IPS-20b (cell line): ENCODE measurements around the gene DSE.

Experiments used
- H3K27ac ChIP-seq: one replicate; pipeline ENCODE4 v1.5.1; 2013; ENCODE audit warnings: low read length
- H3K27me3 ChIP-seq: 2 replicates; pipeline ENCODE4 v1.6.1; 2013; ENCODE audit warnings: mild to moderate bottlenecking, low read length, inconsistent platforms; ENCODE audit not compliant: insufficient read depth
- H3K36me3 ChIP-seq: 2 replicates; pipeline ENCODE4 v1.6.1; 2013; ENCODE audit warnings: low read depth, mild to moderate bottlenecking, inconsistent platforms, low read length, moderate library complexity; ENCODE audit not compliant: insufficient read depth
- H3K4me1 ChIP-seq: 2 replicates; pipeline ENCODE4 v1.6.1; 2013; ENCODE audit warnings: mild to moderate bottlenecking, control low read depth, inconsistent platforms, low read length, moderate library complexity; ENCODE audit not compliant: insufficient read depth
- H3K4me3 ChIP-seq: 2 replicates; pipeline ENCODE4 v1.5.1; 2013; ENCODE audit warnings: mild to moderate bottlenecking, low read length, inconsistent platforms
- H3K9ac ChIP-seq: 2 replicates; pipeline ENCODE4 v1.6.1; 2013; ENCODE audit warnings: low read depth, mild to moderate bottlenecking, inconsistent platforms, low read length, moderate library complexity
- H3K9me3 ChIP-seq: 2 replicates; pipeline ENCODE4 v1.6.1; 2013; ENCODE audit warnings: mild to moderate bottlenecking, low read depth, low read length, inconsistent platforms; ENCODE audit not compliant: insufficient read depth

Gene DSE

DNA sequence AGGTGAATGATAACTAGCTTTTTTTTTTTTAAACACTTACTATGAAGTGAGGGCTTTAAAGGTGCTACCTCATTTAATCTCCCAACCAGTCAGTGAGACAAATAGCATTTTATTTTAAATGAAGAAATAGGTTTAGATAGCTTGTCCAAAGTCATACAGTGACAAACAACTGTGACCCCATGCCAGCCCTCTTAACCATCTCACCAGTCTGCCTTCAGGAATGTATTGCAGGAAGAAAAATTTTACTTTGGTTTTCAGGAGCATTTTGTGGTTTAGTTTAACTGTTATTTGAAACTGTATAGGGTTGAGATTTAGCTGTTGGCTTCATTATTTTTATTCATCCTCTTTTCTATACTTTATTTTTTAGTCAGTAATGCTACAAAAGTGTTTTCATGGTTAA lies 18.6 kb downstream of the DSE start:
- Histone ChIP-seq H3K9ac (no peak overlapping the region), H3K4me1 (peaks cover 11% of the 10 kb centered on the region), H3K36me3 (no peaks in the 10 kb centered on the region), H3K27ac (no peak overlapping the region), H3K4me3 (no peak overlapping the region), H3K27me3 (no peaks in the 10 kb centered on the region), H3K9me3 (no peaks in the 10 kb centered on the region)

- H3K27ac ChIP-seq, result no peak overlapping the region
- no peaks in the 10 kb centered on the region for H3K27me3 ChIP-seq
- no peaks in the 10 kb centered on the region for H3K36me3 ChIP-seq
- no peaks in the 10 kb centered on the region for H3K9me3 ChIP-seq
- H3K9ac ChIP-seq, result no peak overlapping the region
- peaks cover 7% of the 10 kb centered on the region; the same call in 1 of the 2 replicates for H3K4me1 ChIP-seq
- H3K4me3 ChIP-seq, result no peak overlapping the region
These were observed 19.8 kb downstream of the DSE start for GRCh38 chr6:116390581-116390980.

DNA sequence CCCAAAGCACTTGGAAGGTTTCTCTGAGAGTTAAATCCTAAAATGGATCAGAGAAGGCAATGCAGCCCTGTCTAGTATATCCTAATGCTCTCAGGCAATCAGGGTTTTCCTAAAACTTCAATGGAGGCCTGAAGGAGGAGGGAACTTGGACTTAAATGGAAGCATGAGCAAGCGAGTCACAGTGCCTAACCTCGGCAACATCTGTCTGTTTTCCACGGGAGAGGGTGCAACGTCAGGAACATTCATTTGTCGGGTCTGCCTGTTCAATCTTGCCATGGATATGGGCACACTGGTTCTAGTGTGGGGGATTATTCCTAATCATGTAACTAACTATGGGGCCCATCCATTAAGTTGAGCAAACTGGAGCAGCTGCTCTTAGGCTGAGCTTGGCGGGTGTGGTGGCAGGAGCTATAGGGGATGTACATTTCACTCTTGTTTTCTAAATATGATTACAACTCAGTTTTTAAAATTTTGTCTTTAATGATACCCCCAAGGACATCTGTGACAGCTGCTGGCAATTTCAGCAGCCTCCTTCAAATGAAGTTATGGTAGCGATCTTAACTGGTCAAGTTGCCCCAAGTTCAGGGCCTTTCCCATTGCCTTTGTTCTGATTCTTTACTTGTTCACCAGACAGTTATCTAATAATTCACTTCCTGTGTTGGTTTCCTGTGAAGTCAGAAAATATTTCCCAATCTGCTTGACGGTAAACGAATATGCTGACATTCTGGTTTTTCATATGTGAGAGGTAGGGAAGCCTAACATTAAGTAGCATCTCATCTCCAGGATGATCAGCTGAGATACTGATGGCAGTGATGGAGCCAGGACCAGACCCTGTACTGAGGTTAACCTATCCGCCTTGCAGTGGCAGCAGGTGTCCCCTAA lies 21.6 kb downstream of the DSE start:
- no peaks in the 10 kb centered on the region for H3K9me3 ChIP-seq
- no peaks in the 10 kb centered on the region for H3K36me3 ChIP-seq
- H3K9ac ChIP-seq, result no peak overlapping the region
- H3K4me1 ChIP-seq, result 0 out of 2 replicates have a peak, but pooled peaks cover 3% of the 10 kb centered on the region
- no peak overlapping the region for H3K4me3 ChIP-seq
- H3K27me3 ChIP-seq, result no peaks in the 10 kb centered on the region
- no peak overlapping the region for H3K27ac ChIP-seq

- H3K27ac ChIP-seq, result no peak overlapping the region
These were observed 22.7 kb downstream of the DSE start for GRCh38 chr6:116393430-116393829.

DNA sequence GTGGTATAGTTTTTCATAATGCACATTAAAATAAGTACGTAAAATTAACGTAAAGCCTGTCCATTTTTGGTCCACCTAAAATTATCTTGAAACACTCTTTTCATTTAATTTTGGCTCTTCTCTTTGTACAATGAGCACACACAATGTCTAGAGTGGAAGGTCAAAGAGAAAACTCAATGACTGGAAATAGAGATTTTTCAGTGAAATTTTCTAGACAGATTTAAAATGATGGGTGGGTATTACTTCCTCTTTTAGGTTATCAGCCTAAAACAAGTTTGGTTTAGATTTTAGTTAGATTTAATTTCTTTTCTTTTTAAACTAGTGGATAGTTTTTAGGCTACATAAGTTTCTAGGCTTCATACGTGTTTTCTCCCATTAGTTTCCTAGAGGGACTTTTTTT lies 24.9 kb downstream of the DSE start:
- Histone ChIP-seq H3K9me3 (no peaks in the 10 kb centered on the region), H3K27me3 (no peaks in the 10 kb centered on the region), H3K27ac (no peak overlapping the region), H3K4me3 (no peak overlapping the region), H3K36me3 (peaks cover 15% of the 10 kb centered on the region; the same call in 1 of the 2 replicates), H3K4me1 (peaks cover 10% of the 10 kb centered on the region), H3K9ac (no peak overlapping the region)

More at GRCh38 chr6:116393430-116393829, 22.7 kb downstream of the DSE start:
- H3K27me3 ChIP-seq, result no peaks in the 10 kb centered on the region
- peaks cover 10% of the 10 kb centered on the region for H3K4me1 ChIP-seq
- H3K36me3 ChIP-seq, result no peaks in the 10 kb centered on the region
- no peak overlapping the region for H3K9ac ChIP-seq
- no peak overlapping the region for H3K4me3 ChIP-seq
- no peaks in the 10 kb centered on the region for H3K9me3 ChIP-seq

- H3K27ac ChIP-seq, result no peak overlapping the region
- peaks cover 10% of the 10 kb centered on the region for H3K4me1 ChIP-seq
- H3K4me3 ChIP-seq, result no peak overlapping the region
- H3K9me3 ChIP-seq, result no peaks in the 10 kb centered on the region
- H3K36me3 ChIP-seq, result peaks cover 18% of the 10 kb centered on the region; the same call in 1 of the 2 replicates
- H3K27me3 ChIP-seq, result no peaks in the 10 kb centered on the region
- H3K9ac ChIP-seq, result no peak overlapping the region
These were observed 25.7 kb downstream of the DSE start for GRCh38 chr6:116396441-116396840.

DNA sequence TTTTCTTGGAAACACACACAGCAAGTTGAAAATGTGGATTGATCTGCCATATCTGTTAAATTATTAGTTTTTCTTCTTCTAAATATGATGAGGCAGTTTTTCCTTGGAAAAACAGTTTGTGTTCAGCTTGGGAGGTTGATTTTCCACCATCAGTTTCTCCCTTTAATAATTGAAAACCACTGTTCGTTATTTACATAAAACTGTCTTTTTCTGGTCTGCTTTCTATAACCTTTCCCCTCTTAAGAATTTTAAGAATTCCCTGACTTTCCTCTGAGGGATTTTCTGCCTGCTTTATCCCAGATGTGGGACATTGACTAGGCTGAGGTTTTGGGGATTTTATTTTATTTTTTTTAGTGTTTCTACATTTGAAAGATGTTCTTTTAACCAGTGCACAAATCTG lies 27.2 kb downstream of the DSE start:
- Histone ChIP-seq H3K9ac (no peak overlapping the region), H3K4me1 (peaks cover 10% of the 10 kb centered on the region), H3K27me3 (no peaks in the 10 kb centered on the region), H3K36me3 (peaks cover 18% of the 10 kb centered on the region; the same call in 1 of the 2 replicates), H3K27ac (no peak overlapping the region), H3K4me3 (no peak overlapping the region), H3K9me3 (no peaks in the 10 kb centered on the region)

- Histone ChIP-seq H3K36me3 (peaks cover 18% of the 10 kb centered on the region; the same call in 1 of the 2 replicates), H3K4me1 (peaks cover 10% of the 10 kb centered on the region), H3K27ac (no peak overlapping the region), H3K27me3 (no peaks in the 10 kb centered on the region), H3K9ac (no peak overlapping the region), H3K9me3 (no peaks in the 10 kb centered on the region), H3K4me3 (no peak overlapping the region)
These were observed 27.7 kb downstream of the DSE start for GRCh38 chr6:116398316-116399010.

- Histone ChIP-seq H3K4me1 (peaks cover 11% of the 10 kb centered on the region), H3K27ac (no peak overlapping the region)
These were observed 28.5 kb downstream of the DSE start for GRCh38 chr6:116399287-116399686.

GRCh38 chr6:116400328-116400727 lies 29.6 kb downstream of the DSE start:
- H3K9me3 ChIP-seq, result no peaks in the 10 kb centered on the region
- H3K4me1 ChIP-seq, result peaks cover 20% of the 10 kb centered on the region
- H3K4me3 ChIP-seq, result no peak overlapping the region
- H3K9ac ChIP-seq, result no peak overlapping the region
- peaks cover 18% of the 10 kb centered on the region; the same call in 1 of the 2 replicates for H3K36me3 ChIP-seq
- H3K27ac ChIP-seq, result no peak overlapping the region
- no peaks in the 10 kb centered on the region for H3K27me3 ChIP-seq

More at GRCh38 chr6:116399287-116399686, 28.5 kb downstream of the DSE start:
- Histone ChIP-seq H3K4me3 (no peak overlapping the region), H3K9ac (no peak overlapping the region), H3K36me3 (peaks cover 18% of the 10 kb centered on the region; the same call in 1 of the 2 replicates), H3K27me3 (no peaks in the 10 kb centered on the region), H3K9me3 (no peaks in the 10 kb centered on the region)

GRCh38 chr6:116402108-116402937 lies 31.6 kb downstream of the DSE start:
- H3K9me3 ChIP-seq, result no peaks in the 10 kb centered on the region
- H3K9ac ChIP-seq, result no peak overlapping the region
- peaks cover 29% of the 10 kb centered on the region for H3K4me1 ChIP-seq
- H3K27me3 ChIP-seq, result no peaks in the 10 kb centered on the region
- H3K4me3 ChIP-seq, result no peak overlapping the region
- H3K27ac ChIP-seq, result no peak overlapping the region
- H3K36me3 ChIP-seq, result peaks cover 18% of the 10 kb centered on the region; the same call in 1 of the 2 replicates
